ENCODE measurements around the gene NAALADL1.
A peak's percentile ranks its signal among the peaks of the same experiment; 100 is the strongest.

NAALADL1 gene

GRCh38 chr11:65058419-65059054 is at the start of gene NAALADL1:
Gene NAALADL1 (minus strand): TSS chr11:65058553. CDS start chr11:65058521, 32 bp downstream.
- DNase-seq: no peak

- DNase-seq: no peak
These were observed 49.6 kb upstream of the NAALADL1 start for GRCh38 chr11:65107751-65108468.

- no peak for DNase-seq
These were observed 48.7 kb upstream of the NAALADL1 start for GRCh38 chr11:65107078-65107477.

- DNase-seq: no peak
These were observed 46.3 kb upstream of the NAALADL1 start for GRCh38 chr11:65104628-65105027.

GRCh38 chr11:65103476-65103875 is 45.1 kb upstream of the NAALADL1 start:
- DNase-seq: no peak

- DNase-seq: no peak
These were observed 44.1 kb upstream of the NAALADL1 start for GRCh38 chr11:65102142-65103095.

GRCh38 chr11:65100674-65101350 is 42.5 kb upstream of the NAALADL1 start:
- DNase-seq: no peak

- DNase-seq: no peak
These were observed 38.6 kb upstream of the NAALADL1 start for GRCh38 chr11:65096926-65097325.

GRCh38 chr11:65095974-65096806 is 37.8 kb upstream of the NAALADL1 start, which contains the start of gene VPS51:
Gene VPS51 (plus strand): TSS chr11:65096214. CDS start chr11:65096251, 37 bp downstream.
- peak; percentile 87 for DNase-seq

GRCh38 chr11:65095427-65095826 is 37.1 kb upstream of the NAALADL1 start:
- no peak for DNase-seq

GRCh38 chr11:65090628-65091027 is 32.3 kb upstream of the NAALADL1 start:
- DNase-seq: no peak

GRCh38 chr11:65089621-65090020 is 31.3 kb upstream of the NAALADL1 start:
- no peak for DNase-seq

GRCh38 chr11:65087827-65088226 is 29.5 kb upstream of the NAALADL1 start:
- DNase-seq: no peak

- no peak for DNase-seq
These were observed 28.9 kb upstream of the NAALADL1 start for GRCh38 chr11:65087216-65087615.

GRCh38 chr11:65086809-65087208 is 28.5 kb upstream of the NAALADL1 start:
- no peak for DNase-seq

- DNase-seq: no peak
These were observed 27.1 kb upstream of the NAALADL1 start for GRCh38 chr11:65085446-65085845.

- no peak for DNase-seq
These were observed 26.4 kb upstream of the NAALADL1 start for GRCh38 chr11:65084598-65085375.

GRCh38 chr11:65083834-65084597 is 25.7 kb upstream of the NAALADL1 start, which contains the start of the genes CDCA5 and ZFPL1:
Gene CDCA5 (minus strand): TSS chr11:65084040. CDS start chr11:65083978, 62 bp downstream.
Gene ZFPL1 (plus strand): TSS chr11:65084222. CDS start chr11:65084699, 477 bp downstream.
- DNase-seq: peak; percentile 96

- DNase-seq: no peak
These were observed 24.9 kb upstream of the NAALADL1 start for GRCh38 chr11:65083134-65083833.

All from NCI-H526 treated with DMSO at 0.1 percent for 48 hours (cell line).